ENCODE measurements around the gene OR1M1. TPM values are rescaled to one million over a fixed set of nuclear protein-coding genes. Genes with fewer than 3 reads are reported as not detected.

OR1M1 gene
- polyA plus RNA-seq, 1 experiment: not detected

- H3K27me3 ChIP-seq (ENCODE audit: control insufficient read depth, insufficient read depth, low read length): no peaks in the 10 kb centered on the region
- peaks cover 9% of the 10 kb centered on the region for H3K9me3 ChIP-seq (ENCODE audit: control insufficient read depth, insufficient read depth, low read length)
- no peak within 1 kb of the TSS for H3K4me3 ChIP-seq (ENCODE audit: low read depth, low read length)
- DNase-seq (ENCODE audit: low read depth, low spot score): no peak
- POLR2A ChIA-PET: no interaction called here
- CTCF ChIA-PET: no interaction called here
- no peak within 1 kb of the TSS for H3K27ac ChIP-seq (ENCODE audit: low read depth, low read length)
- no peak for TF ChIP-seq CTCF (IDR thresholded peaks at IDR 0.05; ENCODE audit: low read depth, low read length)
Measured at GRCh38 chr19:9115307-9115813, 28.5 kb downstream of the OR1M1 start, which contains the start of gene OR7G1. OR7G1 (minus strand) TSS chr19:9115763; CDS start chr19:9115763, 0 bp downstream.

- Histone ChIP-seq H3K27me3 (ENCODE audit: control insufficient read depth, insufficient read depth, low read length) (no peaks in the 10 kb centered on the region), H3K27ac (ENCODE audit: low read depth, low read length) (no peak overlapping the region), H3K9me3 (ENCODE audit: control insufficient read depth, insufficient read depth, low read length) (peaks cover 15% of the 10 kb centered on the region), H3K4me3 (ENCODE audit: low read depth, low read length) (no peak overlapping the region)
- no peak for DNase-seq (ENCODE audit: low read depth, low spot score)
- ChIA-PET CTCF (no interaction called here), POLR2A (no interaction called here)
- TF ChIP-seq CTCF (IDR thresholded peaks at IDR 0.05; ENCODE audit: low read depth, low read length): no peak
Measured at GRCh38 chr19:9116547-9116946, 29.7 kb downstream of the OR1M1 start.

- no peak for TF ChIP-seq CTCF (IDR thresholded peaks at IDR 0.05; ENCODE audit: low read depth, low read length)
- ChIA-PET POLR2A (no interaction called here), CTCF (no interaction called here)
- Histone ChIP-seq H3K27me3 (ENCODE audit: control insufficient read depth, insufficient read depth, low read length) (no peaks in the 10 kb centered on the region), H3K4me3 (ENCODE audit: low read depth, low read length) (no peak within 1 kb of the TSS), H3K9me3 (ENCODE audit: control insufficient read depth, insufficient read depth, low read length) (peaks cover 10% of the 10 kb centered on the region; the same call in 1 of the 2 replicates), H3K27ac (ENCODE audit: low read depth, low read length) (no peak within 1 kb of the TSS)
- DNase-seq (ENCODE audit: low read depth, low spot score): no peak
Measured at GRCh38 chr19:9126900-9127405, 40.1 kb downstream of the OR1M1 start, which contains the start of gene OR7G3. OR7G3 (minus strand) TSS chr19:9126950; CDS start chr19:9126950, 0 bp downstream.

GRCh38 chr19:9128171-9128570 is 41.3 kb downstream of the OR1M1 start:
- TF ChIP-seq CTCF (IDR thresholded peaks at IDR 0.05; ENCODE audit: low read depth, low read length): no peak
- peaks cover 10% of the 10 kb centered on the region; the same call in 1 of the 2 replicates for H3K9me3 ChIP-seq (ENCODE audit: control insufficient read depth, insufficient read depth, low read length)
- no peaks in the 10 kb centered on the region for H3K27me3 ChIP-seq (ENCODE audit: control insufficient read depth, insufficient read depth, low read length)
- ChIA-PET POLR2A (no interaction called here), CTCF (no interaction called here)
- no peak overlapping the region for H3K4me3 ChIP-seq (ENCODE audit: low read depth, low read length)
- no peak overlapping the region for H3K27ac ChIP-seq (ENCODE audit: low read depth, low read length)
- DNase-seq (ENCODE audit: low read depth, low spot score): no peak

- CTCF ChIA-PET: no interaction called here
- no peak for DNase-seq (ENCODE audit: low read depth, low spot score)
- H3K27ac ChIP-seq (ENCODE audit: low read depth, low read length): no peak overlapping the region
- peaks cover 10% of the 10 kb centered on the region; the same call in 1 of the 2 replicates for H3K9me3 ChIP-seq (ENCODE audit: control insufficient read depth, insufficient read depth, low read length)
- TF ChIP-seq CTCF (IDR thresholded peaks at IDR 0.05; ENCODE audit: low read depth, low read length): no peak
- H3K27me3 ChIP-seq (ENCODE audit: control insufficient read depth, insufficient read depth, low read length): no peaks in the 10 kb centered on the region
- POLR2A ChIA-PET: no interaction called here
- H3K4me3 ChIP-seq (ENCODE audit: low read depth, low read length): no peak overlapping the region
Measured at GRCh38 chr19:9130965-9131364, 44.1 kb downstream of the OR1M1 start.

Data from AG04450 (cell line).